HepG2 (cell line): ENCODE data around the gene AIMP2. TPM values are rescaled to one million over a fixed set of nuclear protein-coding genes. Genes with fewer than 3 reads are reported as not detected.
A peak's percentile ranks its signal among the peaks of the same experiment; 100 is the strongest.

Experiments used
- ATAC-seq: fragments of 200-7000 bp; cut with Tn5 transposase; 3 replicates; pipeline ENCODE4 v1.9.1; 2020; ENCODE audit warnings: mild to moderate bottlenecking, moderate library complexity
- BruUV-seq: library from RNA; stranded (reverse); fragments of 400-500 nt; replicated peaks from 2 replicates; lab custom pipeline; 2021; lab: Mats Ljungman, UMichigan
- CTCF ChIA-PET: fragments of 300-600 bp; formaldehyde crosslinking; extraction: SDS; loops from one replicate; lab custom pipeline; 2021; ENCODE audit warnings: low total read pairs, inconsistent platforms, low intra/inter-chr PET ratio; lab: Yijun Ruan, JAX
- POLR2A ChIA-PET: fragments of 350-600 bp; sonication (Branson Sonifier 250); formaldehyde crosslinking; loops from one replicate; lab custom pipeline; 2020; ENCODE audit warnings: antibody characterized with exemption, inconsistent platforms; lab: Yijun Ruan, JAX
- DNase-seq: peaks from one replicate; pipeline ENCODE4 v3.0.0-alpha.2; 2015; ENCODE audit warnings: low spot score
- FAIRE-seq: peaks from 3 replicates; lab custom pipeline; 2011; peaks lifted over from hg19 to GRCh38; lab: Jason Lieb, UNC
- H2AFZ ChIP-seq: one replicate; pipeline ENCODE4 v1.6.1; 2011; ENCODE audit warnings: low read length, inconsistent platforms
- H3K27ac ChIP-seq: fragments of 300-600 bp; 3 replicates; pipeline ENCODE4 v1.8.0; 2011; ENCODE audit warnings: mixed run types, mild to moderate bottlenecking, mixed read lengths, low read length, inconsistent platforms; ENCODE audit not compliant: insufficient read depth; ENCODE audit errors: extremely low read length
- H3K27me3 ChIP-seq, 2 experiments: fragments of 200-600 bp in 1 of 2; 2 replicates in 1 of 2; 3 replicates in 1 of 2; pipeline versions ENCODE4 v1.6.0 to v1.8.0; 2011; ENCODE audit warnings: low read length in 2 of 2, mild to moderate bottlenecking in 2 of 2, moderate library complexity in 2 of 2, inconsistent platforms in 1 of 2; ENCODE audit not compliant: insufficient read depth in 2 of 2, control insufficient read depth in 1 of 2
- H3K36me3 ChIP-seq, 2 experiments: fragments of 200-600 bp in 1 of 2; replicated peaks in 1 of 2; 2 replicates in 1 of 2; 3 replicates in 1 of 2; pipeline versions ENCODE4 v1.5.1 to v1.8.0; 2011; ENCODE audit warnings: low read length in 2 of 2, inconsistent platforms in 1 of 2; ENCODE audit not compliant: insufficient read depth in 2 of 2, control insufficient read depth in 1 of 2
- H3K4me1 ChIP-seq: 2 replicates; pipeline ENCODE4 v1.5.1; 2012; ENCODE audit warnings: low read length, inconsistent platforms; ENCODE audit not compliant: insufficient read depth
- H3K4me2 ChIP-seq: 2 replicates; pipeline ENCODE4 v1.6.0; 2011; ENCODE audit warnings: low read depth, low read length, inconsistent platforms
- H3K4me3 ChIP-seq, 3 experiments: fragments of 200-600 bp in 1 of 3; sonication (generic), shearing (Covaris generic) in 1 of 3; replicated peaks in 1 of 3; 2 replicates each; pipeline ENCODE4 v1.5.1; 2011 to 2016; ENCODE audit warnings: low read length in 3 of 3, inconsistent platforms in 2 of 3, low read depth in 2 of 3, mild to moderate bottlenecking in 2 of 3, control low read depth in 1 of 3, mixed read lengths in 1 of 3; ENCODE audit not compliant: insufficient read depth in 1 of 3
- H3K79me2 ChIP-seq: one replicate; pipeline ENCODE4 v1.6.1; 2011; ENCODE audit warnings: low read length, inconsistent platforms; ENCODE audit not compliant: insufficient read depth
- H3K9ac ChIP-seq: 2 replicates; pipeline ENCODE4 v1.6.0; 2011; ENCODE audit warnings: mild to moderate bottlenecking, low read depth, low read length, inconsistent platforms; ENCODE audit not compliant: insufficient read depth
- H3K9me3 ChIP-seq: 2 replicates; pipeline ENCODE4 v1.5.1; 2012; ENCODE audit warnings: mild to moderate bottlenecking, low read length
- H4K20me1 ChIP-seq: 2 replicates; pipeline ENCODE4 v1.6.0; 2011; ENCODE audit warnings: inconsistent platforms, mild to moderate bottlenecking, low read length, moderate library complexity; ENCODE audit not compliant: insufficient read depth
- GMEB2 ChIP-seq: IDR thresholded peaks from 2 replicates; pipeline ENCODE4 v1.6.1; 2016; ENCODE audit warnings: missing biosample characterization, missing genetic modification reagents, low read depth
- POLR2A ChIP-seq, 2 experiments: IDR thresholded peaks; 2 replicates each; pipeline ENCODE4 v1.6.1; 2011; ENCODE audit warnings: low read depth in 2 of 2, low read length in 2 of 2, mild to moderate bottlenecking in 1 of 2, moderate library complexity in 1 of 2; ENCODE audit not compliant: insufficient read depth in 1 of 2
- POLR2AphosphoS5 ChIP-seq: IDR thresholded peaks from 2 replicates; pipeline ENCODE4 v1.6.1; 2012; ENCODE audit warnings: low read depth, low read length
- RBFOX2 ChIP-seq: fragments of 200-400 bp; formaldehyde crosslinking; IDR thresholded peaks from 2 replicates; pipeline ENCODE4 v1.6.1; 2017; ENCODE audit warnings: low read depth, mild to moderate bottlenecking, low read length
- SUZ12 ChIP-seq: fragments of 150-350 bp; IDR thresholded peaks from 2 replicates; pipeline ENCODE4 v1.6.1; 2014; ENCODE audit warnings: low read depth, low read length
- ZC3H13 ChIP-seq: sonication (generic); formaldehyde crosslinking; IDR thresholded peaks from 2 replicates; pipeline ENCODE4 v1.8.1; 2023; ENCODE audit warnings: mild to moderate bottlenecking, missing genetic modification reagents, moderate library complexity
- ZNF572 ChIP-seq: sonication (generic); formaldehyde crosslinking; IDR thresholded peaks from 2 replicates; pipeline ENCODE4 v1.5.1; 2020; ENCODE audit warnings: mild to moderate bottlenecking, missing genetic modification reagents
- WGBS: methylation state at CpG from one replicate; pipeline ENCODE4 v1.1.6; 2017; ENCODE audit warnings: low lambda C conversion rate; 5-methylcytosine and 5-hydroxymethylcytosine counted together
- in situ Hi-C: cut with HindIII; loops from 2 replicates; pipeline ENCODE4 v1.10.0; 2017; ENCODE audit warnings: low pct_unique_long_range_greater_than_20kb; ENCODE audit not compliant: extremely low pct_ligation_motif_present
- intact Hi-C: fragments of 100-400 bp; cut with micrococcal nuclease; formaldehyde crosslinking; loops from one replicate; pipeline ENCODE4 v1.10.0; 2022; ENCODE audit not compliant: unreplicated experiment
- polyA plus RNA-seq, 8 experiments: library from polyadenylated mRNA; depleted of rRNA in 3 of 8; stranded (reverse) in 7 of 8; unstranded in 1 of 8; fragments of >200 nt; fragmentation: Illumina TruSeq in 4 of 8; extraction: Trizol in 4 of 8; gene quantifications; 2 replicates each; pipeline versions ENCODE4 v1.2.1 to v1.2.3, GENCODE V29; 2011 to 2016; ENCODE audit warnings: low read depth in 4 of 8, missing spikeins in 1 of 8, mixed read lengths in 1 of 8; ENCODE audit not compliant: insufficient read depth in 1 of 8
- total RNA-seq, 5 experiments: library from RNA; depleted of rRNA; stranded (reverse); fragments of >200 nt; fragmentation: Illumina TruSeq; extraction: Trizol; gene quantifications; 2 replicates each; pipeline ENCODE4 v1.2.3, GENCODE V29; 2016; ENCODE audit warnings: low read depth in 1 of 5

AIMP2 gene
- total and polyA plus RNA-seq, 2 of the 13 experiments (the other 11 are each of a cell fraction or from before 2014, with no cell fraction given), result 38.2 to 84.9 TPM

- H3K4me3 ChIP-seq, result no peak overlapping the region
- BruUV-seq, result no TSS peak
- H3K4me2 ChIP-seq, result no peak overlapping the region
- in situ Hi-C loops, result no loop called here
- peaks cover 6% of the 10 kb centered on the region; the same call in 1 of the 2 replicates for H3K4me1 ChIP-seq
- intact Hi-C loops, result no loop called here
- H3K27me3 ChIP-seq, result no peaks in the 10 kb centered on the region
- no peaks in the 10 kb centered on the region; the same call in 1 of the 2 replicates for H4K20me1 ChIP-seq
- H3K9ac ChIP-seq, result no peak overlapping the region
- no peak overlapping the region for H2AFZ ChIP-seq
- peaks cover 39 to 91% of the 10 kb centered on the region in 2 experiments for H3K36me3 ChIP-seq
- no peaks in the 10 kb centered on the region for H3K9me3 ChIP-seq
- no peak for DNase-seq
- CTCF ChIA-PET, result no interaction called here
- POLR2A ChIA-PET, result interaction anchor here (0.9 to 1.9 kb wide), 3 partner anchors 9 to 20 kb away, joined by 3 to 11 read pairs (median 3); partner anchors contain the start of genes AIMP2 and PMS2
- no peak for TF ChIP-seq GMEB2 (CRISPR knock-in tag)
- TF ChIP-seq POLR2AphosphoS5, result peak; percentile 44; the same call in 1 of the 2 replicates
- TF ChIP-seq ZC3H13, result 0 out of 2 replicates have a peak, but pooled peaks have one; percentile 13
- no peak for ATAC-seq
- 97% methylated on average over 11 of the region's 11 CpGs for WGBS
- no peak for FAIRE-seq
- H3K27ac ChIP-seq, result no peak overlapping the region
- no peaks in the 10 kb centered on the region for H3K79me2 ChIP-seq
Observed at GRCh38 chr7:6020371-6021286, 11.6 kb downstream of the AIMP2 start.

- ChIA-PET POLR2A (interaction anchor here (2.5 kb wide), 1 partner anchor 14 kb away, joined by 9 read pairs; the partner anchor contains the start of genes AIMP2 and PMS2), CTCF (no interaction called here)
- Histone ChIP-seq H3K4me1 (no peaks in the 10 kb centered on the region), H3K27me3 (no peaks in the 10 kb centered on the region), H4K20me1 (no peaks in the 10 kb centered on the region), H3K79me2 (no peaks in the 10 kb centered on the region), H3K4me3 (no peak overlapping the region), H3K27ac (no peak overlapping the region), H3K9ac (no peak overlapping the region), H2AFZ (no peak overlapping the region), H3K9me3 (no peaks in the 10 kb centered on the region), H3K36me3 (peaks cover 42 to 93% of the 10 kb centered on the region in 2 experiments), H3K4me2 (no peak overlapping the region)
- TSS peak; percentile 11 for BruUV-seq
- no peak for DNase-seq
- intact Hi-C loops, result no loop called here
- in situ Hi-C loops, result no loop called here
- ATAC-seq, result no peak
- FAIRE-seq, result no peak
- TF ChIP-seq POLR2A (IDR thresholded peaks at IDR 0.05; ENCODE audit: insufficient read depth in 1 of 2, low read depth in 2 of 2, low read length in 2 of 2), result 0 out of 4 replicates have a peak, but pooled peaks of 1 of the 2 experiments have one; percentile 15
- no peak for TF ChIP-seq SUZ12
- TF ChIP-seq RBFOX2, result peak; percentile 34; the same call in 1 of the 2 replicates
- TF ChIP-seq ZNF572 (CRISPR knock-in tag), result no peak
- WGBS, result 96% methylated on average over 3 of the region's 3 CpGs
Observed at GRCh38 chr7:6022707-6023106, 13.6 kb downstream of the AIMP2 start.
